ENCODE measurements around the gene SORCS2.

Gene SORCS2

DNA sequence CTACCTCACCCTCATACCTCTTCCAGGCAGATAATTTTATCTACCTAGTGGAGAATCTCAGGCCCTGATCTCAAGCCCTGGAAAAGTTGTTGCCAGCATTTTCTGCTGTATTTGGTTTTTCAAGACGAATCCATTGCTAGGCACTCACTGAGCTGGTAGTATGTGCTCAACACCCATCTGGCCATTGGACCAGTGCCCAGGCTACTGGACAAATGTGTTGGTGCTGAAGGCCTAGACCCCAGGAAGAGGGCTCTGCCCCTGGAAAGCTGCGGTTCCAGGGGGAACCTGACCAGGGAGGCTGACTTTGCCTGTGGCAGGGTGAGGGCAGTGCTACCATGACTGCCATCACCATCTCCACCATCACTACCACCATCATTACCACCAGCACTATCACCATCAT lies 170.0 kb downstream of the SORCS2 start:
- no peak for DNase-seq

DNA sequence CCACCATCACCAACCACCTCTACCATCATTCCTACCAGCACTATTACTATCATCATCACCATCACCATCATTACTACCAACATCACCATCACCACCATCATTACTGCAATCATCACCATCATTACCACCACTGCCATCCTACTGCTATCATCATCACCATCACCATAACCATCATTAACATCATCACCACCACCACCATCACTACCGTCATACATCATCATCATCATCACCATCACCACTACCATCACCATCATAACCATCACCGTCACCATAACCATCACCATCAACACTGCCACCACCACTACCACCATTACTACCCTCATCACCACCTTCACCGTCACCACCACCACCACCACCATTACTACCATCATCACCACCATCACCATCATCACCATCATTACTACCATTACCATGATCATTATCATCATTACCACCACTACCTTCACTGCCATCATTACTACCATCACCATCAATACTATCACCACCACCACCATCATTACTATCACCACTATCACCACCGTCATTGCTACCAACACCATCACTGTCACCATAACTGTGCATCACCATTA lies 170.6 kb downstream of the SORCS2 start:
- no peak for DNase-seq

DNA sequence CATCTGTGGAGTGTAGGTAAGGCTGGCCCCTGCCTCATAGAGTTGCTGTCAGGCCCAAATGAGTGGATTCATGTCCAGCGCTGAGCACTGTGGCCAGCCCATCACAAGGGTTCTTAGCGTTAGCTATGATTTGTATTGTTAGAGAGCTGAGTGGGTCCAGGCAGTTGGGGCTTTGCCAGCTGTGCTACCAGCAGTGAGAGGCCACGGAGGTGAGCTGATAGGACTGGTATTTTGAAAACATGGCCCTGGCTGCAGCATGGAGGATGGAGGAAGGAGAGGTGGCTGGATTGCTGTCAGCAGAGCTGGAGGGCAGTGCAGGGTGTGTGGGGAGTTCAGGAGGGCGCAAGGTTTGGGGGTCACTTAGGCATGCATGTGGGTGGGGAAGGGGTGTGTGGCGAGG lies 172.6 kb downstream of the SORCS2 start:
- no peak for DNase-seq

DNA sequence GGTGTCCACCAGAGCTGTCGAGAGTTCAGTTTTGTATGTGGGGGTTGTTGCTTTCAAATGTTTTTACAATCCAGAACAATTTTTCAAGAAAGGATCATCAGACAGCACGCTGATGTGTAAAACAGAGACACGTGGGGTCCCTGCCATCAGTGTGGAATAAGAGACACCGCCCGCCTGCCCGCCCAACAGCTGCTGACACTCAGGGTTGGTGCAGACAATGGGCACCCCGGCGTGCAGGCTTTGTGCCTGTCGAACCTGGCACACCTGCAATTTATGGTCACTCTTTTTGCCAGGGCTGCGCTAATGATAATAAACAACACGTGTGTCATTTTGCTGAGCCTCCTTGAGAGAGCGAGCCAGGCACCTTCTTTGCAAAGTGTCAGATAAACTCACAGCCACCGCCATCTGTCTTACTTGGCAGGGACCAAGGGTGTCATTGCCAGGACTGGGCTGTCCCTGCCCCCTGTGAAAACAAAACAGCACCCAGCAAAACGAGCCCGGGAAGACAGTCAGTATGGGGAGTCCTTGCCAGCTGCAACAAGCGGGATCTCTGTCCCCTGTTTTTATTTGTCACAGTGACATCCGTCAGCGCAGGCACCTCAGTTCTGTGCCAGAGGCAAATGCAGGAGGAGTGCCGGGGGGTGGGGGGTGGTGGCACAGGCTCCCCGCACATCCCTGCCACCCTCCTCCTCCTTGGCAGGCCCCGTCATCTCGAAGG lies 173.3 kb downstream of the SORCS2 start:
- no peak for DNase-seq

DNA sequence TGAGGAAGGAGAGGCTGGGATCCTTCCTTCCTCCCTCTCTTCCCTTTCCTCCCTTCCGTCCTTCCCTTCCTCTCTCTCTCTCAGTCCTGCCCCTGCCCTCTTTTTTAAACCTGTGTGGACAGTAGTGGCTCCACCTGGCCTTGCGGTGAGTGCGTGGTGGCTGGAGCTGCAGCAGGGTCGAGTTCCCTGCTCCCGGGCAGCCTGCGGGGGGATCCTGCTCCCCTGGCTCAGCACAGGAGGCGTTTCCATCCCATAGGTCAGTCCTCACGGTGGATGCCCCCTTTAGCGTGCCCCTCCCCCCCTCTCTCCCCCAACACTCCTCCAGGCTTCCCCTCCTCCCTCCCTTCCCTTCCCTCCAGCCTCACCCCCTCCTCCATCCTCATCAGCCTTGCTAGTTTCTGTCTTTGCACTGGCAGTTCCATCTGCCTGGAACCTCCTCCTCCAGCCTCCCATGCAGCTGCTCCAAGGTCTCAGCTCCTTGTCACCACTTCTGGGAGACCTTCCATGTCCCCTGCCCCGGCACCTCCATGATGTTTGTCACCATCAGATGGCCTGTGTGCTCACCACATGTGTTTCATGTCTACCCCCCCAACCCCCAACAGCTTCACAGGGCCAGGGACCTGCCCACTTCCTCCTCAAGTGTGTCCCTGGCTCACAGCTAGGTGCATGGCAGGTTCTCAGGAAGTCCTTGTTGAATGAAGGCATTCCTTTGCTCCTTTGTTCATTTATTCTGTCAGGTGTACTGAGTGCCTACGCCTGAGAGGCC lies 174.0 kb downstream of the SORCS2 start:
- no peak for DNase-seq

DNA sequence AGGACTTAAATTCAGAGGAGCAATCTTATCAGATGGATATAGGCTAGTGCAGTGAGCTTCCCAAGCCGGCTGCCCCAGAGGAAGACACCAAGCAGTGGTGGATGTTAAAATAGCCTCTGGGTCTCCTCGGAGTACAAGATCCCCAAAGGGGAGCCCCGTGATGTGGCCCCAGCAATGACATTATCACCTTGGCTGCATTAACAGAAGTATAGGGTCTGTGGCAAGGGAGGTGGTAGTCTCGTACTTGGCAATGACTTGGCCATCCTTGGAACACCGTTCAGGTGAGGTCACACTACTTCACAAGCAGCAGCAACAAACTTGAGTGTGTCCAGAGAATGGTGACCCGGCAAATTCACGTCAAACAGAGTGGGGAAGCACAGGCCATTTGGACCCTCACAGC lies 174.6 kb downstream of the SORCS2 start:
- DNase-seq = no peak

DNA sequence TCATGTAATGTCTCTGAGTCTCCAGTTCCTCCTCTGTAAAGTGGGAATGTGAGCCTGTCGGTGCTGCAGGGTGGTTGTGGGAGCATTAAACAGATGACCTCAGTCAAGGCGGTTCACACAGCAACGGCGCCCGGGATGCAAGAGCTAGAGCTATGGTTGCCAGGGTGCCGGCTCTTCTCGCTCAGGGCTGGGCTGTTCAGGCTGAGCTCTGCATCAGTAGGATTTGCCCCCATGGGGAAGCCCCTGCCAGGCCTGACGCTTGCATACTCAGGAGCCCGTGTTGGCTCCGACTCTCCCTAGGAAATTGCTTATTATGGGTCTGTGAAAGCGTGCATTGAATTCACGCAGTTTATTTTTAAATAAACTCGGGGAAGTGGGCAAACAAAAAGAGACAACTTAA lies 175.1 kb downstream of the SORCS2 start:
- DNase-seq = no peak

DNA sequence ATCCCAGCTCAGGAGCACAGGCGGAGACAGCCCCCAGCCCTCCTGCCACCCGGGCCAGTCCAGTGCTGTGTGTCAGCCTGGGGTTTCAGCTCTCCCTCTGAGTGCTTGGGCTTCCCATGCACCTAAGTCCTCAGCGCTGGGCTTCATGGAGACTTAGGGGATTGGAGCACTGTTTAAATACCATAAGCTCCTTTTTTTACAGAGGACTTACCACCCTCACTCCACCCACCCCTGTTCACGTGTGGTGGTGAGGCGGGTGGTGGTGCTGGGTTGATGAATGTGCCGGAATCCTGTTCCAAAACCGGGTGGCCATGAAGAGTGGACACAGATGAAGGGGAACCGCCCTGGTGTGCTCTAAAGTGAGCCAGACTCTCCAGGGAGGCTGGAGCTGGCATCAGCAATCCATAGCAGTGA lies 175.5 kb downstream of the SORCS2 start:
- no peak for DNase-seq

DNA sequence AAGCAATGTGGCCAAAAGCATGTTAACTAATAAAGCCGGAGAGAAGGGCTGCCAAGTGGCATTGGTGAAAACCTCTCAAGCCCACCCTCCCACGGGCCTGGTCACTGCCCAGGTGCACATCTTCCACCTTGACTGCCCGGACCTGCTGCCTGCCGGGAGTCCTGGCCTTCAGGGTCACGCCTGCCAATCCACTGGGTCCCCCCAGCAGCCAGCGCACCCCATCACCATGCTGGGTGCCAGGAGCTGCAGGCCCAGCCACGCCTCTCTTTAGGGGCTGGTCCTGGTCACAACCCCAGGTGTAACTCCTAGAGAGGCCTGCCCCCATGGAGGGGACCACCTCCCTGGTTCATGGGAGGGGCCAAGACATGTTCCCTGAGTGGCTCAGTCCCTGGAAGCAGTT lies 176.0 kb downstream of the SORCS2 start:
- DNase-seq = no peak

DNA sequence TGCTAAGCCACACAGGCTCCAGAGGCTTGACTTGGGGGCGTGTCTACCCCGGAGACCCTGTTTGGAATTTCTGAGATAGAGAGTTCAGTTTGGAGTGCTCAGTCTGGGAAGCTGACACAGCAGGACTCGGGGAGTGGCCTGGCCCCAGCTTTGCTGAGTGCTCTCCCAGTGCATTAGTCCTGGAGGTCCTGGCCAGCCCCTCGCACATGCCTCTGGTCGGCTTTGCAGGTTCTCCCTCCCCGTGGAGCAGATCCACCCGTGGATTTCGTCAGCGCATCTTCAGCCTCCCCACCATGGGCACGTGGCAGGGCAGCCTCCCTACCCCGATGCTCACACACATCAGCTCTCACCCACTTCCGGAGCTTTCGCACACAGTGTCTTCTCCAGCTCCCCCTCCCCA lies 177.2 kb downstream of the SORCS2 start:
- no peak for DNase-seq

DNA sequence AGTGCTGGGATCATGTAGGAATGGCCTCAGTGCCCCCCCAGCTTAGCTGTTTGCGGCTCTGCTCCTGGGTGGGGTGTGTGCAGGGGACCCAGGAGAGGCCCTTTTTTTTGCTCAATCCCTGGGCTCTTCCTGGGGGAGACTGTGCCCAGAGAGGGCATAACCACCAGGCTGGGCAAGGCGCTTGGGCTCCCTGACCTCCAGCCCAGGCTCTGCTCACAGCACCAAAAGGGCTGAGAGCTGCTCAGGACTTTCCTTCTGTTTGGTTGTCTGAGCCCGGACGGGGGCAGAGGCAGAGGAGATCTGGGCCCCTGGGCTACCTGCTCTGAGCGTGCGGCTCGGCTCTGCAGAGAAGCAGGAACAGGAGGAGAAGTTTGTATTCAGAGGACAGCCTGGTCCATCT lies 177.7 kb downstream of the SORCS2 start:
- no peak for DNase-seq

DNA sequence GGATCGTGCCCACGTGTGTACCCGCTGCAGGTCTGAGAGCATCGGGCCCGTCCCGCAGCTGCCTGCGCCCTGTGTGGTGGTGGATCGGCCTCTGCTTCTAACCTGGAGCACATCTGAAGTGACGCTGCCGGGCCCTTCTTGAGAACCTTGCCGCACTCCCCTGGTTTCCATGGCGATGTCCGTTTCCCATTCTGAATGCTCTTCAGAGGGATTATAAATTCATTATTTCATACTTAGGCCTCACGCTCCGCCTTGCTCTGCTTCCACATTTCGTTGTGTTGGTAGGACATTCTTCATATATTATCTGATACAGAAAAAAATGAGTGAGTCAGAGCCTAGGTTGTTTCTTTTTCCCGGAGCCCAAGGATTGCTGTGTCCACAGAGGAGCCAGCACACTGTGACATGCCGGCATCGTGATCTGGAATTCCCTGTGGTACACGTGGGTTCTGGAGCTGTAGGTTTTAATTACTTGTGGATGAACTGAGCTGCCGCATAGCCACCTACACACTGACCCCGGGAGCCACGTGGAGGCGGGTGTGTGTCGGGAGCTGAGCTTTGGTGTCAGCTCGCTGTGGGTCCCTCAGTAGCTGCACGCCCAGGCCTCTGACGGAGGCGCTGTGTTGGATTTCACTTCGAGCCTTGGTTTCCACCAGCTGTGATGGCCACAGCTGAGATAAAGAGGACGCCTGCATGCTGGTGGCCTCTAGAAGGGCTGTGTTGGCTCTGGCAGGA lies 179.0 kb downstream of the SORCS2 start:
- DNase-seq = no peak

DNA sequence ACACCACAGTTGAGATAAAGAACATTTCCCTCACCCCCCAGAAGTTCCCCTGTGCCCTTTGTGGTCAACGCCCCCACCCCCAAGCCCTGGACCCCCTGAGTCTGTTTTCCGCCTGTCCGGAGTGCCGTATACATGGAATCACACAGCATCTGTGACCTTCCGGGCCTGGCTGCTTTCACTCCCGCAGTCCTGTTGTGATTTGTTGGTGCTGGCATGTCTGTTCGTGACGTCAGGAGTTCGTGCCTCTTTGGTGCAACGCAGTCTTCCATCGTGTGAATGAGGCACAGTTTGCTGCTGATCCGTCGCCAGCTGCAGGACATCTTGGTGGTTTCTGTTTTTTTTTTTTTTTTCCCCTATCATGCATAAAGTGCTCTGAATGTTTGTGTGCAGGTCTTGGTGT lies 180.3 kb downstream of the SORCS2 start:
- DNase-seq = no peak

DNA sequence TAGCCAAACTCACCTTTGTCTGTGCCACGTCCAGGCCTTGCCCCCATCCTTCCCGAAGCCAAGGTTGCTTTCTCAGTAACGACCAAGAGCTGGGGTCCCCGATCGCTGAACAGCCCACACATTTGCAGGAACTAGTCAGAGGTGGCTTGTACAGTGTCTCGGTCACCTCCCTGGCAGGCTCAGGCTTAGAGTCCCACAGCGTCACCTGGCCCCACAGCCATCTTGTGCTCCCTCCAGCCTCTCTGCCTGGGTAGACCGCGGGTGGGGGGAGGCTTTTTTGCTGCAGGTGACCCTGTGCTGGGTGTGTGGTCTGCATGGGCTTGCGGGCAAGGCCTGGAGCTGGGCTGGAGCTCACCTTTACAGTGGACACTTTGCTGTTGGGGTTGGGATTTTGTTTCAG lies 182.2 kb downstream of the SORCS2 start:
- DNase-seq = no peak

DNA sequence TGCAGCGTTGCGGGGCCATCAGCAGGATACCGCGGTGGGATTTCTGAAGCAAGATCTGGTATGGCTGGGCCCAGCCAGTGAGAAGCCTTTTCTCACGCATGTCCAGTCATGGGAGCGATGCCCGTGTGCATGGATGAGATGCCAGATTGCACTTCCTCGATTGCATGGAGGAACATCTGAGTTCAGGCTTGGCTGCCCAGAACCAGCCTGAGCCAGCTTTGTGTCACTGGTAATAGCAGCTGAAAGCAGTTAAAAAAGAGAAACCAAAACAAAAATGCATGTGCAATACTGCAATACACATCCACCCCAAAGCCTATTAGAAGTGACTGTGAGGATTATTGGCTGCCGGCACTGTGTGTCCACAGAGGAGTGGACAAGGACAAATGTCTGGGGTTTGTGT lies 183.1 kb downstream of the SORCS2 start:
- DNase-seq = no peak

DNA sequence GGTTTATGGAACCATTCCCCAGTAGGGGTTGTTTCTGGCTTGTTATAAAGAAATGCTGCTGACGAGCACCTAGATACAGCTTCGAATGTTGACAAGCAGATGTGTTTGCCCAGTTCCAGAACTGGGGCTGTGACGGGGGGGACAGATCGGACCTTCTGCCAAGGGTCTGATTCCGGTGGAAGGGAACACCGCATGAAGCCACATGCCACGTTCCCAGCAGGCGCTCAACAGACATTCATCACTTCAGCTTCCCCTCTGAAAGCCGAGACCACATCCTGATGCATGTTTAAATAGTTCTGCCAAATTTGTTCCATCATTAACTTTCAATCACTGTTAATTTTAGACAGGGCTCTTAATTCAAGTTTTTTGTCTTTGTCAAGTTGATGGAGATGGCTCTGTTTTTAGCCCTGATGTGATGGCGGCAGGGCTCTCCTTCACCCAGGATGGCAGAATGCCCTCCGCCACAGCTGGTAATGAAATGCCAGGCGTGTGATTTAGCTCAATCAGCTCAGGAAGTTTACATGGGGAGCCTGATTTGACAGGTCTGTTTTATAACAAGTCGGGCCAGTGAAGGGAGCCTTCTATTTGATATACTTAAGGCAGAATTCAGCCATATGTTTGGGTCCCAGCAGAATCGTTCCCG lies 185.0 kb downstream of the SORCS2 start:
- no peak for DNase-seq

DNA sequence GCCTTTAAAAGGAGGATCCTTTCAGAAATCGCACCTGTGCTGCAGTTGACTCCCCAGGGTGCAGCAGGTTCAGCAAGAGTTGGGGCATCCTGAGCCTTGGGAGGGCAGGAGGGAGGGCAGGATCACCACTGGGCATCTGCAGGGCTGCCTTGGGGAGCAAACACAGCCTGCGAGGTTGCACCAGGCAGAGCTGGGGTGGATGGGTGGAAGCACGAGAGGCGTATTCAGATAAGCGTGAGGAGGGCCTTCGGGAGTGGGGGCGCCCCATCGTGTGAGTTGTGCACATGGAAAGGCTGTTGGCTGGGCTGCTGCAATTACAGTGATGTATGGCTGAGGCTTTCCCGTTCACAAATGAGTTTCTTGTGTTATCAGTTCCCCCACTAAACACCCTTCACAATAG lies 186.8 kb downstream of the SORCS2 start:
- no peak for DNase-seq

DNA sequence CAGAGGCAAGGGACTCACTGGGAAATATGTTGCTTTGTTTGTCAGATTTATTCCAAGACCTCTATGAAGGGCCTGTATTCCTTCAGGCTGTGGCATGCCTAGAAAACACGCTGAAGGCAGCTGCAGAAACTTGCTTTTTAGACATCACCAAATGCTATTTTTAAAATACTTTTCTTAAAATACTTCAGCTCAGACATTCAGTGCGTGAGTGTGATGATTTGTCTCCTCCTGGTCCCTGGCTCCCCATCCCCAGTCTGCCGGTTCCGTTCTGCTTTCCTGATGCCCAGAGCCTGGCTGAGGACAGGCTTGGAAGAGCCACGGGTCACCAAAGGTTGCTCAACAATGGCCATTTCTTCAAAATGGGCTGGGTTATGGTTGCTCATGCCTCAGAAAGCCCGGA lies 187.4 kb downstream of the SORCS2 start:
- DNase-seq = no peak

DNA sequence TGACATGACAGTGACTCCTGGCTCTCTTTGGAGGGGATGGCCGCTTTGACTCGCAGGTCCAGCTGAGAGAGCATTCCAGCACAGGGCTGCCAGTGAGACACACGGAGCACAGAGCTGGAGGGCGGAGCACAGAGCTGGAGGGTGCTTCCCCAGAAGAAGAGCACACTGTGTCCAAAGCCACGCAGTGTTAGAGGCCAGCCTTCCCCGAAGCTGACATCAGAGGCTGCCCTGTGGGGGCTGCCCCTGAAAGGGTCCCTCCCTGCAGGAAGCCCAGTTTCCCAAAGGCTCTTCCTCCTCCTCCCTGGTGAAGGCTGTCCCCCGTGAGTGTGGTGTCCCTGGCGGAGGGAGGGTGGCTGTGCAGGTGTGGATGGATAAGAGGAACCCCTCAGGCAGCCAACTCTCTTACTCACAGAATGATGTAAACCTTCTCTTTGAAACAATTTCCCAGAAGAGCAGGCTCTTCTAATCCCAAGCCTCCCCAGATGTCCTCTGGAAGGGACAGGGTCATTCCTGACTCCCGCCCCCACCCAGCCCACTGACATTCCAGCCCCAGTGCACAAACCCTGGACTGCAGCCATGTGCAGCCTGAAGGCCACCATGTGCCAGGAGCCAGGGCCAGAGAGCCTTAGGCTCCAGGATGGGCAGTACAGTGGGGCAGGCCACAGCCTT lies 189.0 kb downstream of the SORCS2 start:
- no peak for DNase-seq

DNA sequence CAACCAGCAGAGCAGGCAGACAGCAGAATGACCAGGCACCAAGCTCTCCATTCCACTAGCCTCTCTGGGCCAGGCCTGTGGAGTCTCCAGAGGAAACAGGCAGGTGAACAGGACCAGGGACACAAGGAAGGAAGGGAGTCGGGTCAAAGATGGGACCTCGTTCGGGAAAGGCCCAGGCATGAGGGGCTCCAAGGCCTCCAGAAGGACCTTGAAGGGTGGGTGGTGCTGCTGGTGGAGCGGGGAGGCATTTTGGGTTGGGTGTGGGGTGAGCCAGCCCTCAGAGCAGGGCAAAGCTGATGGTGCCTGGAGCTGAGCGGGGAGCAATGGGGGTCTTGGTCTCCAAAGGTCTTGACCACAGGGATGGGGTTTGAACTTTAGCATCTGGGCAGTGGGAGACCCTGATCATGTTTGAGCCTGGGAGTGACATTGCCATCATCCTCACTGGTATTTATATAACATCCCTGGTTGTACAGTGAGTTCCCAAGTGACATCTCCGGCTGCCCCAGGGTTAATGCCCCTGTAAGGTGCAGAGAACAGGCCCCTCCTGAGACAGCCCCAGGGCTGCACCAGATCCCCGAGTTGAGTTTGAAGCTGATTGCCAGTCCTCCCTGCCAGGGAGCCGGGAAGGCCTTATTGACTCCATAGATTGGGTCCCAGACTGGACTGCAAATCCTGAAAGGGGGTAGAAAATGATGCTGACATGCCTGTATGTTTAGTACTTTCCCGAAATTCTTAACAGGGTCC lies 189.7 kb downstream of the SORCS2 start:
- DNase-seq = no peak

DNA sequence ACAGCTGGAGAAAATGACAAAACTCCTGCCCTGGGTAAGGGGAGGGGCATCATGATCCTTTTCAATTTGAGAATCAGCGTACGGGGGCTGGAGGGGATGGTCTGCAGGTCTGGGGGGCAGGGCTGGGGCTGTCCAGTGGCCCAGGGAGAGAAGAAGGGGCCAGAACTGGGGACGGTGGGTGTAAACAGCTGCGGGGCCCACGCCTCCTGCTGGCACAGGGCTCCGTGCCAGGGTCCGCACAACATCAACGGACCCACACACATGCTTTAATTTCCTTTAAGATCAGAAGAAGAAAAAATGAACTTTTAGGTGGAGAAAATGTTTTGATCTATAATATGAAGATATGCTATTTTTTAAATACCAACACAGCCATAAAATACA lies 190.3 kb downstream of the SORCS2 start:
- no peak for DNase-seq

DNA sequence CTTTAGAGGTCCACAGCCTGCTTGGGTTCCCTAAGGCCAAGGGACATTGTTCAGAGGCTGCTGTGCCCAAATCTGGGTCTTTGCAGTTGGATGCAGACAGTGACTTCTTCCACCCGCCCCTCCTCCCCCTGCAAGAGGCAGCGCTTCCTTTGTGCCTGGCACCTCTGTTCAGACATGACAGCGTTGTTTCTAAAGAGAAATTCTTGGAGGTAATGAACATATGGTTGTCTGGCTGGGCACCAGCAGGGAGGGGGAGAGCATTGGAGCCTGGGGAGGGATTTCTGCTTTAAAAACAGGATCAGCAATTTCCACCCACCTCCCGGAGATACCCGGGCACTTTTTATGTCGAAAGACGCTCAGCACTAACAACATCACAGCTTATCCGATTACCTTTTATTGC lies 190.9 kb downstream of the SORCS2 start:
- DNase-seq = no peak

Measured in suppressor macrophage treated with lipopolysaccharide for 1 hour (primary cell).